Keratinocyte (primary cell): ENCODE data around the gene SPCS3. TPM values are rescaled to one million over a fixed set of nuclear protein-coding genes. Genes with fewer than 3 reads are reported as not detected.

Experiments used
- DNase-seq: peaks from one replicate; pipeline ENCODE4 v3.0.0-alpha.2; 2011; ENCODE audit warnings: low read depth, missing footprints, low spot score
- FAIRE-seq: peaks from 2 replicates; lab custom pipeline; 2011; peaks lifted over from hg19 to GRCh38; lab: Jason Lieb, UNC
- H2AFZ ChIP-seq: 2 replicates; pipeline ENCODE4 v1.6.0; 2012; ENCODE audit warnings: low read length, control low read depth, inconsistent platforms; ENCODE audit not compliant: control insufficient read depth
- H3K27ac ChIP-seq: 2 replicates; pipeline ENCODE4 v1.5.1; 2011; ENCODE audit warnings: low read length; ENCODE audit not compliant: control insufficient read depth, insufficient read depth
- H3K27me3 ChIP-seq: 3 replicates; pipeline ENCODE4 v1.6.0; 2011; ENCODE audit warnings: low read length; ENCODE audit not compliant: control insufficient read depth, insufficient read depth; ENCODE audit errors: extremely low read depth
- H3K36me3 ChIP-seq, 2 experiments: 2 replicates in 1 of 2; 3 replicates in 1 of 2; pipeline ENCODE4 v1.5.1; 2011; ENCODE audit warnings: low read length in 2 of 2, mild to moderate bottlenecking in 1 of 2; ENCODE audit not compliant: control insufficient read depth in 2 of 2, insufficient read depth in 2 of 2; ENCODE audit errors: extremely low read depth in 1 of 2
- H3K4me1 ChIP-seq: 3 replicates; pipeline ENCODE4 v1.5.1; 2011; ENCODE audit warnings: low read length; ENCODE audit not compliant: control insufficient read depth, insufficient read depth; ENCODE audit errors: extremely low read depth
- H3K4me2 ChIP-seq: 3 replicates; pipeline ENCODE4 v1.6.0; 2011; ENCODE audit warnings: low read depth, low read length; ENCODE audit not compliant: control insufficient read depth, insufficient read depth; ENCODE audit errors: extremely low read depth
- H3K4me3 ChIP-seq, 3 experiments: fragments of 200-600 bp in 1 of 3; sonication (generic) in 1 of 3; 2 replicates in 2 of 3; 3 replicates in 1 of 3; pipeline ENCODE4 v1.5.1; 2011 to 2016; ENCODE audit warnings: low read length in 3 of 3, mild to moderate bottlenecking in 3 of 3, control low read depth in 2 of 3, inconsistent platforms in 1 of 3, low read depth in 1 of 3, mixed read lengths in 1 of 3, mixed run types in 1 of 3, moderate library complexity in 1 of 3; ENCODE audit not compliant: control insufficient read depth in 2 of 3, insufficient read depth in 2 of 3; ENCODE audit errors: extremely low read depth in 1 of 3
- H3K79me2 ChIP-seq: 2 replicates; pipeline ENCODE4 v1.6.0; 2012; ENCODE audit warnings: low read length; ENCODE audit not compliant: control insufficient read depth, insufficient read depth
- H3K9ac ChIP-seq: 3 replicates; pipeline ENCODE4 v1.6.0; 2011; ENCODE audit warnings: low read length; ENCODE audit not compliant: control insufficient read depth, insufficient read depth; ENCODE audit errors: extremely low read depth
- H3K9me1 ChIP-seq: 3 replicates; pipeline ENCODE4 v1.6.0; 2011; ENCODE audit warnings: low read length; ENCODE audit not compliant: control insufficient read depth, insufficient read depth; ENCODE audit errors: extremely low read depth
- H3K9me3 ChIP-seq: 2 replicates; pipeline ENCODE4 v1.5.1; 2012; ENCODE audit warnings: low read depth, low read length; ENCODE audit not compliant: control insufficient read depth
- H4K20me1 ChIP-seq: 3 replicates; pipeline ENCODE4 v1.6.0; 2011; ENCODE audit warnings: low read length; ENCODE audit not compliant: control insufficient read depth, insufficient read depth; ENCODE audit errors: extremely low read depth
- CTCF ChIP-seq, 3 experiments: IDR thresholded peaks in 1 of 3; conservative IDR thresholded peaks in 1 of 3; optimal IDR thresholded peaks in 1 of 3; 2 replicates in 2 of 3; 3 replicates in 1 of 3; pipeline versions ENCODE3 to v1.5.1; 2011; ENCODE audit warnings: low read length in 3 of 3, mild to moderate bottlenecking in 3 of 3, moderate library complexity in 2 of 3, control low read depth in 1 of 3, inconsistent platforms in 1 of 3; ENCODE audit not compliant: insufficient read depth in 2 of 3; ENCODE audit errors: extremely low read depth in 1 of 3
- EZH2 ChIP-seq: IDR thresholded peaks from one replicate; pipeline ENCODE4 v1.6.1; 2012; ENCODE audit warnings: inconsistent platforms, mild to moderate bottlenecking, low read length, moderate library complexity
- dilution Hi-C: fragments of 300-500 bp; cut with MboI; formaldehyde crosslinking; loops from one replicate; pipeline ENCODE4 v1.7.0; 2020; ENCODE audit warnings: low sequenced_read_pairs; ENCODE audit not compliant: extremely low pct_ligation_motif_present
- polyA plus RNA-seq, 5 experiments: library from polyadenylated mRNA; depleted of rRNA in 3 of 5; stranded (reverse) in 3 of 5; stranded (forward) in 1 of 5; unstranded in 1 of 5; fragments of >200 nt; gene quantifications; 1 replicate in 1 of 5; 2 replicates in 3 of 5; 3 replicates in 1 of 5; pipeline versions ENCODE4 v1.2.1 to v1.2.3, GENCODE V29; 2011 to 2012; ENCODE audit warnings: missing spikeins in 2 of 5, low read depth in 1 of 5, low replicate concordance in 1 of 5

Gene SPCS3
- polyA plus RNA-seq, 1 donor (not counting 4 experiments of a cell fraction or from before 2014, with no cell fraction given) = 59.3 TPM

GRCh38 chr4:176290520-176290919, 29.2 kb upstream of the SPCS3 start:
- Histone ChIP-seq H2AFZ (no peak overlapping the region), H3K4me3 (no peak overlapping the region), H3K4me1 (no peaks in the 10 kb centered on the region), H3K79me2 (no peaks in the 10 kb centered on the region), H4K20me1 (no peaks in the 10 kb centered on the region), H3K27ac (no peak overlapping the region), H3K36me3 (no peaks in the 10 kb centered on the region), H3K9me3 (no peaks in the 10 kb centered on the region), H3K4me2 (no peak overlapping the region), H3K27me3 (no peaks in the 10 kb centered on the region), H3K9ac (no peak overlapping the region), H3K9me1 (no peaks in the 10 kb centered on the region)
- dilution Hi-C loops = no loop called here
- DNase-seq (no peak), FAIRE-seq (no peak)
- TF ChIP-seq CTCF (optimal IDR thresholded peaks at IDR 0.05 in 1 of 3, IDR thresholded peaks at IDR 0.05 in 1 of 3, conservative IDR thresholded peaks at IDR 0.05 in 1 of 3; ENCODE audit: extremely low read depth in 1 of 3, insufficient read depth in 2 of 3, low read length in 3 of 3) (no peak), EZH2 (no peak)

- Histone ChIP-seq H3K4me1 (no peaks in the 10 kb centered on the region), H3K27me3 (no peaks in the 10 kb centered on the region), H3K79me2 (no peaks in the 10 kb centered on the region), H3K9me1 (no peaks in the 10 kb centered on the region), H3K4me2 (no peak overlapping the region), H2AFZ (no peak overlapping the region), H3K4me3 (no peak overlapping the region), H3K9ac (no peak overlapping the region), H4K20me1 (no peaks in the 10 kb centered on the region), H3K9me3 (no peaks in the 10 kb centered on the region), H3K36me3 (no peaks in the 10 kb centered on the region), H3K27ac (no peak overlapping the region)
- DNase-seq (no peak), FAIRE-seq (no peak)
- dilution Hi-C loops = no loop called here
- no peak for TF ChIP-seq EZH2
Measured at GRCh38 chr4:176291748-176292147, 28.0 kb upstream of the SPCS3 start.

GRCh38 chr4:176292920-176293319, 26.8 kb upstream of the SPCS3 start:
- TF ChIP-seq CTCF (optimal IDR thresholded peaks at IDR 0.05 in 1 of 3, IDR thresholded peaks at IDR 0.05 in 1 of 3, conservative IDR thresholded peaks at IDR 0.05 in 1 of 3; ENCODE audit: extremely low read depth in 1 of 3, insufficient read depth in 2 of 3, low read length in 3 of 3) (no peak), EZH2 (no peak)
- Histone ChIP-seq H2AFZ (no peak overlapping the region), H3K27ac (no peak overlapping the region), H4K20me1 (no peaks in the 10 kb centered on the region), H3K4me1 (no peaks in the 10 kb centered on the region), H3K79me2 (no peaks in the 10 kb centered on the region), H3K4me2 (no peak overlapping the region), H3K27me3 (no peaks in the 10 kb centered on the region), H3K9me1 (no peaks in the 10 kb centered on the region), H3K9me3 (no peaks in the 10 kb centered on the region), H3K36me3 (no peaks in the 10 kb centered on the region), H3K4me3 (no peak overlapping the region), H3K9ac (no peak overlapping the region)
- no peak for DNase-seq
- no peak for FAIRE-seq
- dilution Hi-C loops = no loop called here
